HCT116 (cell line): ENCODE data around the gene EIF3F. TPM values are rescaled to one million over a fixed set of nuclear protein-coding genes. Genes with fewer than 3 reads are reported as not detected.

ENCODE experiments used
- ATAC-seq: fragments of 200-7000 bp; cut with Tn5 transposase; 2 replicates; pipeline ENCODE4 v1.9.1; 2020; ENCODE audit warnings: mild to moderate bottlenecking, moderate library complexity
- BruUV-seq: library from RNA; stranded (reverse); fragments of 400-500 nt; replicated peaks from 2 replicates; lab custom pipeline; 2021; lab: Mats Ljungman, UMichigan
- CTCF ChIA-PET: fragments of 300-600 bp; sonication (Branson Sonifier 250); formaldehyde crosslinking; loops from one replicate; lab custom pipeline; 2021; ENCODE audit warnings: antibody characterized with exemption; lab: Charles Lee
- POLR2A ChIA-PET: fragments of 300-600, 350-600 bp; sonication (Branson Sonifier 250); formaldehyde crosslinking; loops from one replicate; lab custom pipeline; 2021; ENCODE audit warnings: antibody characterized with exemption; lab: Charles Lee
- RAD21 ChIA-PET, 2 experiments: fragments of 300-600 bp; sonication (Branson Sonifier 250); formaldehyde crosslinking; loops; one replicate each; lab custom pipeline; 2023; ENCODE audit warnings: low total read pairs in 2 of 2; ENCODE audit not compliant: uncharacterized antibody in 2 of 2, unreplicated experiment in 2 of 2, low non-redundant PET in 1 of 2; lab: Charles Lee
- DNase-seq: peaks from one replicate; pipeline ENCODE4 v3.0.0-alpha.2; 2010; ENCODE audit warnings: low read depth, low spot score
- H2AFZ ChIP-seq: fragments of 200-600 bp; shearing (Covaris generic), sonication (generic); 2 replicates; pipeline ENCODE4 v1.6.1; 2017; ENCODE audit warnings: low read depth, mixed run types, mixed read lengths, antibody characterized with exemption, low read length; ENCODE audit not compliant: poor library complexity, severe bottlenecking
- H3K27ac ChIP-seq: 2 replicates; pipeline ENCODE4 v1.5.1; 2012; ENCODE audit warnings: low read depth, low read length
- H3K27me3 ChIP-seq: fragments of 200-600 bp; sonication (generic); 2 replicates; pipeline ENCODE4 v1.6.1; 2016; ENCODE audit warnings: mixed run types, low read length, mixed read lengths; ENCODE audit not compliant: insufficient read depth
- H3K36me3 ChIP-seq, 2 experiments: fragments of 200-500 bp in 1 of 2; fragments of 200-600 bp in 1 of 2; sonication (Bioruptor generic) in 1 of 2; sonication (generic) in 1 of 2; 2 replicates each; pipeline versions ENCODE4 v1.5.1 to v1.6.1; 2014 to 2016; ENCODE audit warnings: low read length in 2 of 2, inconsistent platforms in 1 of 2, mixed read lengths in 1 of 2, mixed run types in 1 of 2; ENCODE audit not compliant: insufficient read depth in 2 of 2, control insufficient read depth in 1 of 2
- H3K4me1 ChIP-seq, 2 experiments: fragments of 200-600 bp in 1 of 2; sonication (generic) in 1 of 2; 2 replicates each; pipeline versions ENCODE4 v1.5.1 to v1.6.1; 2012 to 2017; ENCODE audit warnings: low read length in 2 of 2, inconsistent platforms in 1 of 2, mild to moderate bottlenecking in 1 of 2, mixed read lengths in 1 of 2, mixed run types in 1 of 2, moderate library complexity in 1 of 2; ENCODE audit not compliant: insufficient read depth in 2 of 2, control insufficient read depth in 1 of 2
- H3K4me2 ChIP-seq: fragments of 200-600 bp; sonication (generic); 2 replicates; pipeline ENCODE4 v1.6.1; 2017; ENCODE audit warnings: mixed run types, low read length, mixed read lengths
- H3K4me3 ChIP-seq, 2 experiments: fragments of 200-600 bp in 1 of 2; sonication (generic) in 1 of 2; replicated peaks in 1 of 2; 2 replicates each; pipeline ENCODE4 v1.5.1; 2011 to 2016; ENCODE audit warnings: low read length in 2 of 2, control low read depth in 1 of 2, low read depth in 1 of 2, mild to moderate bottlenecking in 1 of 2, mixed read lengths in 1 of 2, mixed run types in 1 of 2
- H3K79me2 ChIP-seq: fragments of 200-600 bp; sonication (generic); 2 replicates; pipeline ENCODE4 v1.6.1; 2017; ENCODE audit warnings: mild to moderate bottlenecking, mixed run types, low read length, moderate library complexity, mixed read lengths; ENCODE audit not compliant: insufficient read depth
- H3K9ac ChIP-seq: fragments of 200-600 bp; sonication (generic); 2 replicates; pipeline ENCODE4 v1.6.1; 2016; ENCODE audit warnings: low read length, mixed read lengths
- H3K9me2 ChIP-seq: fragments of 200-600 bp; sonication (generic), shearing (Covaris generic); 2 replicates; pipeline ENCODE4 v1.6.1; 2017; ENCODE audit warnings: mixed run types, mild to moderate bottlenecking, moderate library complexity; ENCODE audit not compliant: insufficient read depth
- H3K9me3 ChIP-seq, 2 experiments: fragments of 200-500 bp in 1 of 2; fragments of 200-600 bp in 1 of 2; sonication (Bioruptor generic) in 1 of 2; sonication (generic) in 1 of 2; 2 replicates each; pipeline ENCODE4 v1.6.1; 2014 to 2017; ENCODE audit warnings: low read length in 2 of 2, mixed read lengths in 2 of 2, inconsistent platforms in 1 of 2, low read depth in 1 of 2, mild to moderate bottlenecking in 1 of 2, mixed run types in 1 of 2, moderate library complexity in 1 of 2; ENCODE audit not compliant: control insufficient read depth in 1 of 2, insufficient read depth in 1 of 2
- H4K20me1 ChIP-seq: fragments of 200-600 bp; sonication (generic), shearing (Covaris generic); 2 replicates; pipeline ENCODE4 v1.6.1; 2017; ENCODE audit warnings: mixed run types, mild to moderate bottlenecking, moderate library complexity; ENCODE audit not compliant: insufficient read depth
- CTCF ChIP-seq, 3 experiments: fragments of 200-600 bp in 1 of 3; sonication (generic) in 1 of 3; IDR thresholded peaks in 2 of 3; conservative IDR thresholded peaks in 1 of 3; 2 replicates each; pipeline ENCODE4 v1.5.1; 2012 to 2017; ENCODE audit warnings: low read depth in 2 of 3, low read length in 2 of 3, antibody characterized with exemption in 1 of 3, borderline replicate concordance in 1 of 3, control low read depth in 1 of 3, mild to moderate bottlenecking in 1 of 3, mixed read lengths in 1 of 3, mixed run types in 1 of 3, moderate library complexity in 1 of 3; ENCODE audit not compliant: insufficient read depth in 1 of 3
- EZH2phosphoT487 ChIP-seq: fragments of 200-600 bp; IDR thresholded peaks from 2 replicates; pipeline ENCODE4 v1.6.1; 2018; ENCODE audit warnings: antibody characterized with exemption, borderline replicate concordance
- FOSL1 ChIP-seq: IDR thresholded peaks from 2 replicates; pipeline ENCODE4 v1.6.1; 2012; ENCODE audit warnings: low read depth
- MAX ChIP-seq: IDR thresholded peaks from 2 replicates; pipeline ENCODE4 v1.6.1; 2012
- POLR2AphosphoS5 ChIP-seq: IDR thresholded peaks from 2 replicates; pipeline ENCODE4 v1.6.1; 2011; ENCODE audit warnings: mild to moderate bottlenecking, low read depth, low read length, moderate library complexity
- TCF7L2 ChIP-seq: IDR thresholded peaks from 2 replicates; pipeline ENCODE4 v1.7.0; 2011; ENCODE audit warnings: borderline replicate concordance, inconsistent platforms; ENCODE audit not compliant: insufficient read depth, insufficient read length; ENCODE audit errors: extremely low read depth
- YY1 ChIP-seq: IDR thresholded peaks from 2 replicates; pipeline ENCODE4 v1.6.1; 2011; ENCODE audit warnings: low read length, low read depth, moderate library complexity, mild to moderate bottlenecking; ENCODE audit not compliant: insufficient replicate concordance; ENCODE audit errors: extremely low read depth
- intact Hi-C: fragments of 100-400 bp; cut with micrococcal nuclease; formaldehyde crosslinking; loops from 2 replicates; pipeline ENCODE4 v1.10.0; 2022
- total RNA-seq: library from RNA; stranded (reverse); gene quantifications from one replicate; pipeline ENCODE4 v1.2.1, GENCODE V29; 2021; ENCODE audit not compliant: unreplicated experiment

Gene EIF3F
- total RNA-seq, 1 experiment from 2014 or later, result 313 TPM

- ChIA-PET RAD21 (interaction anchor here (0.8 to 2.4 kb wide), 5 partner anchors 26 to 67 kb away, joined by 3 to 10 read pairs (median 4); no protein-coding TSS in a partner anchor), CTCF (interaction anchor here (0.9 to 4.3 kb wide), 19 partner anchors 9 to 534 kb away, joined by 3 to 57 read pairs (median 5); partner anchors contain the start of gene EIF3F)
- no peaks in the 10 kb centered on the region for H3K9me3 ChIP-seq
- intact Hi-C loops, result loop anchor here (1.0 kb wide), 4 partner anchors 38 to 67 kb away; no protein-coding TSS in a partner anchor
- peak overlapping the region; percentile 62 for H3K4me2 ChIP-seq
- no peaks in the 10 kb centered on the region for H4K20me1 ChIP-seq
- H3K9me2 ChIP-seq, result no peaks in the 10 kb centered on the region
- peak; percentile 35; the same call in 1 of the 2 replicates for ATAC-seq
- H3K4me1 ChIP-seq, result peaks cover 0 to 10% of the 10 kb centered on the region in 2 experiments; a peak in 2 of 4 replicates
- TF ChIP-seq CTCF (IDR thresholded peaks at IDR 0.05 in 2 of 3, conservative IDR thresholded peaks at IDR 0.05 in 1 of 3; ENCODE audit: borderline replicate concordance in 1 of 3, insufficient read depth in 1 of 3, low read depth in 2 of 3, low read length in 2 of 3) (no peak), YY1 (no peak), EZH2phosphoT487 (no peak), POLR2AphosphoS5 (no peak), TCF7L2 (no peak), FOSL1 (no peak), MAX (no peak)
- TF ChIP-seq, all 23 proteins: peak for 0
- DNase-seq, result no peak
- no TSS peak for BruUV-seq
- Histone ChIP-seq H3K36me3 (no peaks in the 10 kb centered on the region), H3K27ac (no peak overlapping the region), H3K4me3 (peak overlapping the region in 1 of 2 experiments; percentile 13; a peak in 1 of 4 replicates), H2AFZ (peak overlapping the region; percentile 89), H3K79me2 (no peaks in the 10 kb centered on the region), H3K27me3 (no peaks in the 10 kb centered on the region; the same call in 1 of the 2 replicates), H3K9ac (no peak overlapping the region)
- POLR2A ChIA-PET, result no interaction called here
Observed at GRCh38 chr11:8032576-8033304, 45.6 kb downstream of the EIF3F start.
